ENCODE measurements around the gene TATDN2.
"Not testable (repeated sequence)": the region's sequence is repeated elsewhere in the genome, so short reads cannot be mapped to it uniquely, and the experiment has no call there.

- not testable (repeated sequence) for TF ChIP-seq FOXP2 (optimal IDR thresholded peaks at IDR 0.05; ENCODE audit: control extremely low read depth, extremely low read length, insufficient read depth); POLR2AphosphoS5 (IDR thresholded peaks at IDR 0.05; ENCODE audit: borderline replicate concordance, low read depth, low read length); EZH2 (IDR thresholded peaks at IDR 0.05)
Observed at GRCh38 chr3:10272476-10272875, 24.2 kb downstream of the TATDN2 start.
